GM19193 (cell line): ENCODE data around the gene IPP.

Experiments used
- POLR2A ChIP-seq: IDR thresholded peaks from 4 replicates; pipeline ENCODE4 v1.6.1; 2011; ENCODE audit not compliant: insufficient read depth, insufficient read length; ENCODE audit errors: extremely low read depth

Gene IPP

DNA sequence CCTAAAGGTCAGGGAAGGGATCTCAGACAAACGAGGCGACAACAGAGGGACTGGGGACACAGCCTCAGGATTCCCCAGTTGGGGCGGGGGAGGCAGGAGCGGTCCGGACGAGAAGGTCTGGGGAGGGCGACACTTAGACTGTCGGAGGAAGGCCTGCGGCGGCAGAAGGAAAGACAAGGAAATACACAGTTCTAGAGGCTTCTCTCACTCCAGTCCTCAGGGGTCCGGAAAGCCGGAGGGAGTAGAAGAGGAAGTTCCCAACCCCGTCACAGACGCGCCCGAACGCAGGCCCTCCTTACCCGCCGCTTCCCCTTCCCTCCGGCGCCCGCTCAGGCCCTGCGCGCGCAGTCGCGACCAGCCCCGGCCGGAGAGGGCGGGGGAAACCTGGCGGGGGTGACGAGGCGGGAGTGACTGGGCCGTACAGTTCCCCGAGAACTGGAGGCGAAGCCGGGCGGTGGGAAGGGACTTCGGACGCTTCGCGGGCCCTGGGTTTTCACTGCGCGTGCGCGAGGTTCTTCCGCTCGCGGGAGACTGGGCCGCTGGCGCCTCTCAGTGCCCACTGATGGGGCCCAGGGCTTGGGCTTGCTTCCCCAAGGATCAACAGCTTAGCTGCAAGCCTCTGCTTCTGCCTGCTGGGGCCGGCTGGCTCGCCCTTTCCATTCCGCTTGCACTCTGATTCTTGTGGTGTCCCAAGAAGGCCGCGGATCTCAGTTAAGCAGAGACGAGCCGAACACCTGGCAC, at the start of gene IPP:
TSS of gene IPP (minus strand) at position 356 of the 741 bp plus-strand sequence. CDS start 4,242 bp downstream, outside the sequence.
- peak; percentile 97 for TF ChIP-seq POLR2A

DNA sequence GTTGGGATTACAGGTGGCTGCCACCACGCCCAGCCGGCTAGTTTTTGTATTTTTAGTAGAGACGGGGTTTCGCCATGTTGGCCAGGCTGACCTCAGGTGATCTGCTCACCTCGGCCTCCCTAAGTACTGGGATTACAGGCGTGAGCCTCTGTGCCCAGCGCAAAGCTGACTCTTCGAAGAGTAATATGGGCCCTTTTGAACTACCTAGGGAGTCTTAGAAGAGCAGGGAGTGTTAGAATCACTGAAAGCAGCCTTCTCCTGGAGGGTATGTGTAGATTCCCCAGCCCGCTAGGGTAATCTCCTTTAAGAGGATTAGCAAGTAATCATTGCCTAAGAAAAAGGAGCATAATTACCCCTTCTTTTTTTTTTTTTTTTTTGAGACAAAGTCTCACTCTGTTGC, 46.5 kb upstream of the IPP start:
- no peak for TF ChIP-seq POLR2A

- TF ChIP-seq POLR2A = no peak
Measured at GRCh38 chr1:45796381-45796780, 45.9 kb upstream of the IPP start.

- TF ChIP-seq POLR2A = no peak
Measured at GRCh38 chr1:45793942-45794604, 43.6 kb upstream of the IPP start.

DNA sequence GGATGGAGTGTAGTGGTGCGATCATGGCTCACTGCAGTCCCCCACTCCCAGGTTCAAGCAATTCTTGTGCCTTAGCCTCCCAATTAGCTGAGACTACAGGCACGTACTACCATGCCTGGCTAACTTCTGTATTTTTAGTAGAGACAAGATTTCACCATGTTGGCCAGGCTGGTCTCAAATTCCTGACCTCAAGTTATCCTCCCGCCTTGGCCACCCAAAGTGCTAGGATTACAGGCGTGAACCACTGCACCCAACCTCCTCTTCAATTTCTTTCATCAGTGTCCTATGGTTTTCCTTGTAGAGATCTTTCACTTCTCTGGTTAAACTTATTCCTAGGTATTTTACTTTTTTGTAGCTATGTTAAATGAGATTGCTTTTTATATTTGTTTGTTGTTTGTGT, 42.3 kb upstream of the IPP start:
- TF ChIP-seq POLR2A = no peak

DNA sequence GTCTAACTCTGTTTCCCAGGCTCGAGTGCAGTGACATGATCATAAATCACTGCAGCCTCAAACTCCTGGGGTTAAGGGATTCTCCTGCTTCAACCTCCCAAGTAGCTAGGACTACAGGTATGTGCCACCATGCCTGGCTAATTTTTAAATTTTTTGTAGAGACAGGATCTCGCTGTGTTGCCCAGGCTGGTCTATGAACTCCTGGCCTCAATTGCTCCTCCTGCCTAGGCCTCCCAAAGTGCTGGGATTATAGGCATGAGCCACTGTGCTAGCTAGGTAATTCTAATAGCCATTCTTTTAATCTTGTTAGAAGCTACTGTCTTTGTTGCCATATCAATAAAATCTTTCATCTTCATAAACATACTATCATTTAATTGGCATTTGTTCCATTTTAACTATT, 39.1 kb upstream of the IPP start:
- TF ChIP-seq POLR2A = no peak

GRCh38 chr1:45787905-45788304, 37.5 kb upstream of the IPP start:
- no peak for TF ChIP-seq POLR2A

DNA sequence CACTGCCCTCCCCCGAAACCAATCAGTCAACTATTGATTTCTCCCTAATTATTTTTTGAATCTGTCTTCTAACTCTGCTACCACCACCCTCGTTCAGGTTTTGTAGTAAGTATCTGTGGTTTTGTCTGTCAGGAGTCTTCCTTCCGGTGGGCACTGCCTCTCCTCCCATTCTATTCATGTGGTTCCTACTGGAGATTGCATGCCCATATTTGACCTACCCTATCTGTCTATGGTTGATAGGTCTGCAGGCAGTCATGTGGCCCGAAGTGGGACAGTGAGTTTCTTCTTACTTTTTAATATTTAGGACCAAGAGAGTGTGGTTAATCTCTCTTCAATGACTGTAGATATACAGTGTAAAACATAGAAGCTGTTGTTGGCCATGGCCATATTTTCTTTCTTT, 35.1 kb upstream of the IPP start:
- TF ChIP-seq POLR2A = no peak

DNA sequence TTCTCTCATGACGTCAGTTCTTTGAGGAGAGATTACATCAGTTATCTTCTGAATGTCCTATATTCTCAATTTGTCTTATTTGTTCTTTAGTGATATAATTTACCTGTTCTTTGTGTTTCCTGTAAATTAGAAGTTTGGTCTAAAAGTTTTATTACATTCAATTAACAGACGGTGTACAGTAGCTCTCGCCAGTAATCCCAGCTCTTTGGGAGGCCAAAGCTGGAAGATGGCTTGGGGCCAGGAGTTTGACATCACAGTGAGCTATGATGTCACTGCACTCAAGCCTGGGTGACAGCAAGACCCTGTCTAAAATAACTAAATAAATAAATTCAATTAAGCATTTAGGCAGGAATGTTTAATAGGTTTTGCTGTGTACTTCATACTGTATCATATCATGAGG, 25.3 kb upstream of the IPP start:
- TF ChIP-seq POLR2A = no peak

GRCh38 chr1:45772971-45773370, 22.5 kb upstream of the IPP start:
- no peak for TF ChIP-seq POLR2A

DNA sequence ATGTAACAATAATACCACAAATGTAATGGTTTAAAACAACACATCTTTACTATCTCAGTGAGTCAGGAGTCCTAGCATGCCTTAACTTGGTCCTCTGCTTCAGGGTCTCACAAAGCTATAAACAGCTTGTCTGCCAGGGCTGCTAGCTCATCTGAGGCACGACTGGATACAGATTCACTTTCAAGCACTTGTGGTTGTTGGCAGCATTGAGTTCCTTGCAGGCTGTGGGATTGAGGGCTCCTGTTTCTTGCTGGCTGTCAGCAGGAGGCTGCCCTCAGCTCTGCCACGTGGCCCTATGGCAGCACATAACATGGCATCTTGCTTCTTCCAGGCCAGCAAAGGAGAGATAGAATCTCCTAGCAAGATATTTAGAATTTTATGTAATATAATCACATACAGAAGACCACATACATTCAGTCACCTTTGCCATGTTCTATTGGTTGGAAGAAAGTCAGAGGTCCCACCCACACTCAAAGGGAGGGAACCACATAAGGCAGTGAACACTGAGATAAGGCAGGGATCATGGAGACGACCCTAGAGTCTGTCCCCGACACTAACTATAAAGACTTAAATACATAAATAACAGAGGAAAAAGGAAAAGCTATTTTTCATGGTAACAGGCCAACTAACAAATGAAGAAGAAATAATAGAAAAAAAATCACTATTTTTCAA, 18.9 kb upstream of the IPP start:
- no peak for TF ChIP-seq POLR2A

- TF ChIP-seq POLR2A = no peak
Measured at GRCh38 chr1:45767035-45767434, 16.6 kb upstream of the IPP start.

GRCh38 chr1:45765999-45766792, 15.7 kb upstream of the IPP start:
- no peak for TF ChIP-seq POLR2A

DNA sequence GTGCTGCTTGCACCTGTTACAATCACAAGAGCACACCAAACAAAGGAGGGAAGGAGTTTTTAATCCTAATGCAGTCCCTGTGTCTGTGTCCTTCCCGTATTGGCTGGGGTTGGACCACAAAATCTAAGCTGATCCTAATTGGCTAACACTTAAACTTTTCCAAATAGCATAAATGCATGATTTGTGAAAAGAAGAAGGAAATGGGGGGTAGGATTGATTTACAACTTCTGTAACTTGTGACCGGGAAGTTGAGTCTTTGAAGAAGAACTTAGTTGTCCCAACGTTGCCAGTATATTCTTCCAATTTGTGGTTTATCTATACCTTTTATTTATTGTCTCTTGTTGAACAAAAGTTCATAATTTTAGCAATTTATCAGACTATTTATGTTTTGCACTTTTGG, 11.8 kb upstream of the IPP start:
- TF ChIP-seq POLR2A = no peak

- no peak for TF ChIP-seq POLR2A
Measured at GRCh38 chr1:45755697-45756096, 5.2 kb upstream of the IPP start.
